ENCODE results near the gene BAIAP2L2.
A peak's percentile ranks its signal among the peaks of the same experiment; 100 is the strongest.

The BAIAP2L2 gene

GRCh38 chr22:38071421-38072321 lies 38.8 kb downstream of the BAIAP2L2 start:
- intact Hi-C loops (cut with DNase I; ENCODE audit: low total_unique reads): no loop called here
- H3K27me3 ChIP-seq: no peaks in the 10 kb centered on the region
- peaks cover 15 to 55% (median 35%) of the 10 kb centered on the region in 4 donors for H3K4me1 ChIP-seq
- H3K27ac ChIP-seq: peak overlapping the region; percentile 91 to 97
- no peaks in the 10 kb centered on the region for H3K9me3 ChIP-seq
- H3K4me3 ChIP-seq: no peak overlapping the region
- no peak for TF ChIP-seq CTCF (IDR thresholded peaks at IDR 0.05)
- DNase-seq: no peak
- peaks cover 28 to 95% (median 46%) of the 10 kb centered on the region in 3 donors for H3K36me3 ChIP-seq

- intact Hi-C loops (cut with DNase I; ENCODE audit: low total_unique reads): no loop called here
- H3K36me3 ChIP-seq: peaks cover 33 to 96% (median 53%) of the 10 kb centered on the region in 3 donors
- no peak overlapping the region for H3K4me3 ChIP-seq
- H3K27ac ChIP-seq: peak overlapping the region; percentile 91 to 97
- DNase-seq: no peak
- peaks cover 15 to 58% (median 36%) of the 10 kb centered on the region in 4 donors for H3K4me1 ChIP-seq
- no peaks in the 10 kb centered on the region for H3K9me3 ChIP-seq
- H3K27me3 ChIP-seq: no peaks in the 10 kb centered on the region
- no peak for TF ChIP-seq CTCF (IDR thresholded peaks at IDR 0.05)
Observed at GRCh38 chr22:38070250-38070921, 40.1 kb downstream of the BAIAP2L2 start.

- peak overlapping the region; percentile 91 to 97 for H3K27ac ChIP-seq
- intact Hi-C loops (cut with DNase I; ENCODE audit: low total_unique reads): loop anchor here (5.0 kb wide), 2 partner anchors 283 to 438 kb away; partner anchors contain the start of gene DDX17
- peak; percentile 87 to 98 for DNase-seq
- peaks cover 15 to 58% (median 36%) of the 10 kb centered on the region in 4 donors for H3K4me1 ChIP-seq
- H3K4me3 ChIP-seq: peak overlapping the region in 1 of 2 donors; percentile 24
- H3K36me3 ChIP-seq: peaks cover 33 to 96% (median 53%) of the 10 kb centered on the region in 3 donors
- no peaks in the 10 kb centered on the region for H3K27me3 ChIP-seq
- H3K9me3 ChIP-seq: no peaks in the 10 kb centered on the region
- peak; percentile 74 to 79 for TF ChIP-seq CTCF (IDR thresholded peaks at IDR 0.05)
Observed at GRCh38 chr22:38069372-38070249, 40.9 kb downstream of the BAIAP2L2 start.

- intact Hi-C loops (cut with DNase I; ENCODE audit: low total_unique reads): loop anchor here (5.0 kb wide), 2 partner anchors 283 to 438 kb away; partner anchors contain the start of gene DDX17
- H3K36me3 ChIP-seq: peaks cover 29 to 96% (median 51%) of the 10 kb centered on the region in 3 donors
- no peak for DNase-seq
- H3K9me3 ChIP-seq: no peaks in the 10 kb centered on the region
- H3K27me3 ChIP-seq: no peaks in the 10 kb centered on the region
- H3K4me3 ChIP-seq: peak overlapping the region in 1 of 2 donors; percentile 24
- no peak for TF ChIP-seq CTCF (IDR thresholded peaks at IDR 0.05)
- peaks cover 15 to 58% (median 36%) of the 10 kb centered on the region in 4 donors for H3K4me1 ChIP-seq
- peak overlapping the region; percentile 91 to 97 for H3K27ac ChIP-seq
Observed at GRCh38 chr22:38068641-38069371, 41.7 kb downstream of the BAIAP2L2 start.

Measured in tibial artery (tissue), 4 donors.